SU-DHL-6 (cell line): Measurements from ENCODE around the gene TFB1M.
"Not testable (repeated sequence)": the region's sequence is repeated elsewhere in the genome, so short reads cannot be mapped to it uniquely, and the experiment has no call there.

ENCODE experiments used
- EZH2phosphoT487 ChIP-seq: fragments of 200-600 bp; sonication (generic), shearing (Covaris generic); conservative IDR thresholded peaks from 2 replicates; pipeline ENCODE4 v1.6.1; 2018; ENCODE audit warnings: mild to moderate bottlenecking, antibody characterized with exemption, low read length, moderate library complexity, mixed read lengths
- TF ChIP-seq, protein P1 (sequence below): fragments of 200-600 bp; sonication (generic); IDR thresholded peaks from one replicate; pipeline ENCODE4 v1.5.1; 2017; ENCODE audit warnings: antibody characterized with exemption, mild to moderate bottlenecking, low read length, moderate library complexity; ENCODE audit not compliant: insufficient read depth, poor library complexity, severe bottlenecking

DNA sequence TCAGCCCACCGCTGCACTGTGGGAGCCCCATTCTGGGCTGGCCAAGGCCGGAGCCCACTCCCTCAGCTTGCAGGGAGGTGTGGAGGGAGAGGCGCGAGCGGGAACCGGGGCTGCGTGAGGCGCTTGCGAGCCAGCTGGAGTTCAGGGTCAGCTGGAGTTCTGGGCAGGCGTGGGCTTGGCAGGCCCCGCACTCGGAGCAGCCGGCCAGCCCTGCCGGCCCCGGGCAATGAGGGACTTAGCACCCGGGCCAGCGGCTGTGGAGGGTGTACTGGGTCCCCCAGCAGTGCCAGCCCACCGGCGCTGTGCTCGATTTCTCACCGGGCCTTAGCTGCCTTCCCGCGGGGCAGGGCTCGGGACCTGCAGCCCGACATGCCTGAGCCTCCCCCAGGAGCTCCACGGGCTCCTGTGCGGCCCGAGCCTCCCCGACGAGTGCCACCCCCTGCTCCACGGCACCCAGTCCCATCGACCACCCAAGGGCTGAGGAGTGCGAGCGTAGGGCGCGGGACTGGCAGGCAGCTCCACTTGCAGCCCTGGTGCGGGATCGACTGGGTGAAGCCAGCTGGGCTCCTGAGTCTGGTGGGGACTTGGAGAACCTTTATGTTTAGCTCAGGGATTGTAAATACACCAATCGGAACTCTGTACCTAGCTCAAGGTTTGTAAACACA lies 48.8 kb upstream of the TFB1M start:
- TF ChIP-seq, protein P1, sequence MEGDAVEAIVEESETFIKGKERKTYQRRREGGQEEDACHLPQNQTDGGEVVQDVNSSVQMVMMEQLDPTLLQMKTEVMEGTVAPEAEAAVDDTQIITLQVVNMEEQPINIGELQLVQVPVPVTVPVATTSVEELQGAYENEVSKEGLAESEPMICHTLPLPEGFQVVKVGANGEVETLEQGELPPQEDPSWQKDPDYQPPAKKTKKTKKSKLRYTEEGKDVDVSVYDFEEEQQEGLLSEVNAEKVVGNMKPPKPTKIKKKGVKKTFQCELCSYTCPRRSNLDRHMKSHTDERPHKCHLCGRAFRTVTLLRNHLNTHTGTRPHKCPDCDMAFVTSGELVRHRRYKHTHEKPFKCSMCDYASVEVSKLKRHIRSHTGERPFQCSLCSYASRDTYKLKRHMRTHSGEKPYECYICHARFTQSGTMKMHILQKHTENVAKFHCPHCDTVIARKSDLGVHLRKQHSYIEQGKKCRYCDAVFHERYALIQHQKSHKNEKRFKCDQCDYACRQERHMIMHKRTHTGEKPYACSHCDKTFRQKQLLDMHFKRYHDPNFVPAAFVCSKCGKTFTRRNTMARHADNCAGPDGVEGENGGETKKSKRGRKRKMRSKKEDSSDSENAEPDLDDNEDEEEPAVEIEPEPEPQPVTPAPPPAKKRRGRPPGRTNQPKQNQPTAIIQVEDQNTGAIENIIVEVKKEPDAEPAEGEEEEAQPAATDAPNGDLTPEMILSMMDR, result not testable (repeated sequence)
- TF ChIP-seq EZH2phosphoT487, result not testable (repeated sequence)
